GM23248 (cell line): ENCODE data around the gene TEX19.

ENCODE experiments used
- EZH2 ChIP-seq: fragments of 200-600 bp; sonication (generic); IDR thresholded peaks from 2 replicates; pipeline ENCODE4 v1.6.1; 2018; ENCODE audit warnings: antibody characterized with exemption, mild to moderate bottlenecking; ENCODE audit not compliant: insufficient read depth, poor library complexity, severe bottlenecking
- EZH2phosphoT487 ChIP-seq: fragments of 200-600 bp; sonication (generic); IDR thresholded peaks from 2 replicates; pipeline ENCODE4 v1.6.1; 2018; ENCODE audit warnings: antibody characterized with exemption, moderate library complexity, mild to moderate bottlenecking, low read depth; ENCODE audit not compliant: insufficient read depth

DNA sequence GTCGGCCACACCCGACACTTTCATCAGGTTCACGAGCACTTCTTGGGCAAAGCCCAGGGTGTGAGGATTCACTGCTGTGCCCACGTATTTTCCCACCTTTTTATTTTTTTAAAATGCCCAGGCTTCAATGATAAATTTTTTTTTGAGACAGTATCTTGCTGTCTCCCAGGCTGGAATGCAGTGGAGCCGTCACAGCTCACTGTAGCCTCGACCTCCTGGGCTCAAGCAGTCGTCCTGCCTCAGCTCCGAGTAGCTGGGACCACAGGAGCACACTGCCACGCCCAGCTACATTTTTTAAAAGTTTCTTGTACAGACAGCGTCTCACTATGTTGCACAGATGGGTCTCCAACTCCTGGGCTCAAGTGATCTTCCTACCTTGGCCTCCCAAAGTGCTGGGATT lies 30.3 kb downstream of the TEX19 start:
- TF ChIP-seq EZH2 (no peak), EZH2phosphoT487 (no peak)
